GM19238 (cell line): ENCODE results near the gene PTPRD.

Experiments
- DNase-seq: peaks from one replicate; pipeline ENCODE4 v3.0.0; 2011; ENCODE audit warnings: low spot score; ENCODE audit not compliant: insufficient read length

The PTPRD gene

GRCh38 chr9:10055886-10056395 is 556.9 kb downstream of the PTPRD start:
- DNase-seq, result no peak

- DNase-seq, result no peak
Observed at GRCh38 chr9:10054456-10054855, 558.3 kb downstream of the PTPRD start.

- no peak for DNase-seq
Observed at GRCh38 chr9:10052916-10053315, 559.9 kb downstream of the PTPRD start.

GRCh38 chr9:10052181-10052580 is 560.6 kb downstream of the PTPRD start:
- DNase-seq, result no peak

GRCh38 chr9:10050016-10050415 is 562.8 kb downstream of the PTPRD start:
- no peak for DNase-seq

- no peak for DNase-seq
Observed at GRCh38 chr9:10048994-10049393, 563.8 kb downstream of the PTPRD start.

GRCh38 chr9:10045598-10045997 is 567.2 kb downstream of the PTPRD start:
- no peak for DNase-seq

GRCh38 chr9:10041726-10042229 is 571.0 kb downstream of the PTPRD start:
- DNase-seq, result no peak

- DNase-seq, result no peak
Observed at GRCh38 chr9:10036095-10036494, 576.7 kb downstream of the PTPRD start.

GRCh38 chr9:10032166-10032565 is 580.6 kb downstream of the PTPRD start:
- no peak for DNase-seq

- DNase-seq, result no peak
Observed at GRCh38 chr9:10026443-10026984, 586.3 kb downstream of the PTPRD start.

- no peak for DNase-seq
Observed at GRCh38 chr9:10015755-10016154, 597.0 kb downstream of the PTPRD start.

GRCh38 chr9:10014889-10015288 is 597.9 kb downstream of the PTPRD start:
- DNase-seq, result no peak

- DNase-seq, result no peak
Observed at GRCh38 chr9:10009401-10009800, 603.4 kb downstream of the PTPRD start.

- no peak for DNase-seq
Observed at GRCh38 chr9:10008101-10008799, 604.6 kb downstream of the PTPRD start.

- DNase-seq, result no peak
Observed at GRCh38 chr9:10007356-10007755, 605.4 kb downstream of the PTPRD start.

GRCh38 chr9:10005206-10005605 is 607.6 kb downstream of the PTPRD start:
- no peak for DNase-seq

- no peak for DNase-seq
Observed at GRCh38 chr9:10003047-10003446, 609.8 kb downstream of the PTPRD start.

GRCh38 chr9:10000669-10001068 is 612.1 kb downstream of the PTPRD start:
- no peak for DNase-seq

- no peak for DNase-seq
Observed at GRCh38 chr9:9998491-9999287, 614.1 kb downstream of the PTPRD start.

GRCh38 chr9:9997585-9997984 is 615.2 kb downstream of the PTPRD start:
- no peak for DNase-seq

- no peak for DNase-seq
Observed at GRCh38 chr9:9996259-9996658, 616.5 kb downstream of the PTPRD start.
